Uterus (tissue), 2 donors: ENCODE results near the gene ARMH4.

Source experiments
- POLR2A ChIP-seq, 2 donors: fragments of 450-650 bp; IDR thresholded peaks; one replicate each; pipeline ENCODE4 v1.6.1; 2016; ENCODE audit warnings: antibody characterized with exemption in 2 of 2, mild to moderate bottlenecking in 1 of 2, moderate library complexity in 1 of 2
- TF ChIP-seq, protein P1 (sequence below), 4 experiments: fragments of 200-600 bp in 2 of 4; fragments of 450-650 bp in 2 of 4; sonication (generic) in 2 of 4; IDR thresholded peaks; one replicate each; pipeline ENCODE4 v1.5.1; 2016 to 2019; ENCODE audit warnings: antibody characterized with exemption in 4 of 4, mild to moderate bottlenecking in 2 of 4, moderate library complexity in 1 of 4

DNA sequence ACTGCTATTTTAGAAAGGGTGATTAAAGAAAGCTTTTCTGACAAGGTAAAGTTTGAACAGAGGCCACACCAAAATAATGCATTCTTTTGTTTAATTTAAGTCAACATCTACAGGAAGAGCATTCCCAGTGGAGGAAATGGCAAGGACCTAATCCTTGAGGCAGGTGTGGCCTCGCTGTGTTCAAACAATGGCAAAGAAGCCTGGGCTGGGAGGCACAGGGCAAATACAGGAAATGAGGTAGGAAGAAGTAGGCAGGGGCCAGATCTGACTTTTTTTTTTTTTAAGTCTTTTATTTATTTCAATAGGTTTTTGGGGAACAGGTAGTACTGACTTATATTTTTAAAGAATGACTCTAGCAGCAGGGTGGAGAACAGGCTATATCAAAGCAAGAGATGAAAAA, 53.5 kb downstream of the ARMH4 start:
- TF ChIP-seq, protein P1, sequence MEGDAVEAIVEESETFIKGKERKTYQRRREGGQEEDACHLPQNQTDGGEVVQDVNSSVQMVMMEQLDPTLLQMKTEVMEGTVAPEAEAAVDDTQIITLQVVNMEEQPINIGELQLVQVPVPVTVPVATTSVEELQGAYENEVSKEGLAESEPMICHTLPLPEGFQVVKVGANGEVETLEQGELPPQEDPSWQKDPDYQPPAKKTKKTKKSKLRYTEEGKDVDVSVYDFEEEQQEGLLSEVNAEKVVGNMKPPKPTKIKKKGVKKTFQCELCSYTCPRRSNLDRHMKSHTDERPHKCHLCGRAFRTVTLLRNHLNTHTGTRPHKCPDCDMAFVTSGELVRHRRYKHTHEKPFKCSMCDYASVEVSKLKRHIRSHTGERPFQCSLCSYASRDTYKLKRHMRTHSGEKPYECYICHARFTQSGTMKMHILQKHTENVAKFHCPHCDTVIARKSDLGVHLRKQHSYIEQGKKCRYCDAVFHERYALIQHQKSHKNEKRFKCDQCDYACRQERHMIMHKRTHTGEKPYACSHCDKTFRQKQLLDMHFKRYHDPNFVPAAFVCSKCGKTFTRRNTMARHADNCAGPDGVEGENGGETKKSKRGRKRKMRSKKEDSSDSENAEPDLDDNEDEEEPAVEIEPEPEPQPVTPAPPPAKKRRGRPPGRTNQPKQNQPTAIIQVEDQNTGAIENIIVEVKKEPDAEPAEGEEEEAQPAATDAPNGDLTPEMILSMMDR (IDR thresholded peaks at IDR 0.05) = no peak
- TF ChIP-seq POLR2A (IDR thresholded peaks at IDR 0.05) = no peak
